HEK293T (cell line): ENCODE results near the gene C10orf95.

ENCODE experiments used
- ARNT ChIP-seq: fragments of 450-650 bp; IDR thresholded peaks from 2 replicates; pipeline ENCODE4 v1.6.1; 2017; ENCODE audit warnings: mild to moderate bottlenecking
- BHLHE40 ChIP-seq: fragments of 450-650 bp; IDR thresholded peaks from 2 replicates; pipeline ENCODE4 v1.6.1; 2016; ENCODE audit warnings: mild to moderate bottlenecking, moderate library complexity, borderline replicate concordance
- ELF4 ChIP-seq: fragments of 450-650 bp; IDR thresholded peaks from 2 replicates; pipeline ENCODE4 v1.6.1; 2017; ENCODE audit warnings: antibody characterized with exemption
- FOXA1 ChIP-seq: fragments of 450-650 bp; IDR thresholded peaks from 2 replicates; pipeline ENCODE4 v1.6.1; 2016; ENCODE audit warnings: mild to moderate bottlenecking
- FOXK2 ChIP-seq: fragments of 450-650 bp; IDR thresholded peaks from 2 replicates; pipeline ENCODE4 v1.6.1; 2016; ENCODE audit warnings: mild to moderate bottlenecking
- FOXM1 ChIP-seq: fragments of 450-650 bp; IDR thresholded peaks from 2 replicates; pipeline ENCODE4 v1.6.1; 2017; ENCODE audit warnings: mild to moderate bottlenecking, borderline replicate concordance
- HDGF ChIP-seq: fragments of 450-650 bp; IDR thresholded peaks from 2 replicates; pipeline ENCODE4 v1.6.1; 2017; ENCODE audit warnings: antibody characterized with exemption, borderline replicate concordance
- L3MBTL2 ChIP-seq: fragments of 450-650 bp; conservative IDR thresholded peaks from 2 replicates; pipeline ENCODE4 v1.6.1; 2016; ENCODE audit warnings: mild to moderate bottlenecking
- PKNOX1 ChIP-seq: fragments of 450-650 bp; IDR thresholded peaks from 2 replicates; pipeline ENCODE4 v1.6.1; 2016
- SP1 ChIP-seq: fragments of 450-650 bp; IDR thresholded peaks from 2 replicates; pipeline ENCODE4 v1.6.1; 2017
- SUZ12 ChIP-seq: fragments of 450-650 bp; IDR thresholded peaks from 2 replicates; pipeline ENCODE4 v1.6.1; 2016; ENCODE audit warnings: mild to moderate bottlenecking
- TARDBP ChIP-seq: fragments of 450-650 bp; IDR thresholded peaks from 2 replicates; pipeline ENCODE4 v1.6.1; 2016
- ZNF384 ChIP-seq: fragments of 450-650 bp; IDR thresholded peaks from 2 replicates; pipeline ENCODE4 v1.6.1; 2016

- TF ChIP-seq SUZ12 (no peak), FOXM1 (no peak), SP1 (no peak), ARNT (no peak), FOXK2 (no peak), BHLHE40 (no peak), HDGF (no peak), ELF4 (no peak), PKNOX1 (no peak), TARDBP (no peak), FOXA1 (no peak), L3MBTL2 (no peak), ZNF384 (no peak)
Observed at GRCh38 chr10:102406815-102407214, 44.5 kb downstream of the C10orf95 start.
